H1 (cell line): ENCODE data around the gene CCNI. TPM values are rescaled to one million over a fixed set of nuclear protein-coding genes. Genes with fewer than 3 reads are reported as not detected.

ENCODE experiments used
- CTCF ChIA-PET: fragments of 300-600 bp; sonication (Branson Sonifier 250); formaldehyde crosslinking; loops from one replicate; lab custom pipeline; 2021; ENCODE audit not compliant: partially characterized antibody; lab: Charles Lee
- POLR2A ChIA-PET: fragments of 300-600 bp; sonication (Branson Sonifier 250); formaldehyde crosslinking; loops from one replicate; lab custom pipeline; 2021; ENCODE audit warnings: inconsistent platforms; ENCODE audit not compliant: partially characterized antibody; lab: Charles Lee
- DNase-seq, 2 experiments: peaks; one replicate each; pipeline versions ENCODE4 v3.0.0 to v3.0.0-alpha.2; 2010 to 2022; ENCODE audit warnings: low spot score in 2 of 2, low read depth in 1 of 2, mixed read lengths in 1 of 2
- FAIRE-seq: peaks from 2 replicates; lab custom pipeline; 2011; peaks lifted over from hg19 to GRCh38; lab: Jason Lieb, UNC
- H2AFZ ChIP-seq: 2 replicates; pipeline ENCODE4 v1.8.1; 2012; ENCODE audit warnings: low read length, inconsistent platforms
- H2AK5ac ChIP-seq: 2 replicates; pipeline ENCODE4 v1.6.1; 2013; ENCODE audit warnings: low read depth, low read length
- H2BK120ac ChIP-seq: replicated peaks from 2 replicates; pipeline ENCODE3; 2013; ENCODE audit warnings: low read depth, low read length, inconsistent platforms
- H2BK12ac ChIP-seq: 2 replicates; pipeline ENCODE4 v1.6.1; 2013; ENCODE audit warnings: low read depth, low read length
- H2BK15ac ChIP-seq: 2 replicates; pipeline ENCODE4 v1.6.1; 2013; ENCODE audit warnings: low read length
- H2BK20ac ChIP-seq: 2 replicates; pipeline ENCODE4 v1.6.1; 2013; ENCODE audit warnings: low read length
- H2BK5ac ChIP-seq: 2 replicates; pipeline ENCODE4 v1.6.1; 2013; ENCODE audit warnings: low read depth, low read length
- H3K14ac ChIP-seq: 2 replicates; pipeline ENCODE4 v1.6.1; 2013; ENCODE audit warnings: inconsistent platforms; ENCODE audit not compliant: insufficient read length
- H3K18ac ChIP-seq: 2 replicates; pipeline ENCODE4 v1.6.1; 2013; ENCODE audit warnings: low read length; ENCODE audit errors: extremely low read depth
- H3K23ac ChIP-seq: 2 replicates; pipeline ENCODE4 v1.6.1; 2013; ENCODE audit warnings: inconsistent platforms; ENCODE audit not compliant: insufficient read length
- H3K23me2 ChIP-seq: 2 replicates; pipeline ENCODE4 v1.6.1; 2013; ENCODE audit warnings: low read depth, low read length
- H3K27ac ChIP-seq: 2 replicates; pipeline ENCODE4 v1.6.1; 2011; ENCODE audit warnings: low read depth, low read length, inconsistent platforms
- H3K27me3 ChIP-seq, 4 experiments: replicated peaks in 1 of 4; 1 replicate in 1 of 4; 2 replicates in 3 of 4; pipeline versions ENCODE4 v1.6.1 to v1.8.1; 2011 to 2013; ENCODE audit warnings: low read length in 3 of 4, mild to moderate bottlenecking in 3 of 4, inconsistent platforms in 2 of 4, mixed read lengths in 2 of 4, moderate library complexity in 1 of 4; ENCODE audit not compliant: control insufficient read depth in 3 of 4, insufficient read depth in 3 of 4; ENCODE audit errors: extremely low read depth in 1 of 4
- H3K36me3 ChIP-seq, 4 experiments: 2 replicates each; pipeline versions ENCODE4 v1.6.1 to v1.8.1; 2011 to 2013; ENCODE audit warnings: mild to moderate bottlenecking in 4 of 4, low read length in 3 of 4, moderate library complexity in 2 of 4, control low read depth in 1 of 4, inconsistent platforms in 1 of 4; ENCODE audit not compliant: insufficient read depth in 4 of 4, control insufficient read depth in 2 of 4
- H3K4ac ChIP-seq: replicated peaks from 2 replicates; pipeline ENCODE3; 2013; ENCODE audit warnings: low read length, low read depth, mixed read lengths, inconsistent platforms; ENCODE audit not compliant: insufficient read length
- H3K4me1 ChIP-seq, 4 experiments: replicated peaks in 1 of 4; 1 replicate in 1 of 4; 2 replicates in 3 of 4; pipeline versions ENCODE4 v1.6.1 to v1.8.1; 2011 to 2013; ENCODE audit warnings: low read length in 3 of 4, inconsistent platforms in 2 of 4, mixed read lengths in 1 of 4; ENCODE audit not compliant: insufficient read depth in 4 of 4, control insufficient read depth in 3 of 4
- H3K4me2 ChIP-seq, 2 experiments: 2 replicates each; pipeline versions ENCODE4 v1.6.1 to v1.8.1; 2011 to 2013; ENCODE audit warnings: low read depth in 2 of 2, low read length in 2 of 2, control low read depth in 1 of 2, inconsistent platforms in 1 of 2, mild to moderate bottlenecking in 1 of 2; ENCODE audit not compliant: insufficient read depth in 1 of 2
- H3K4me3 ChIP-seq, 4 experiments: fragments of 200-600, 300-600 bp in 1 of 4; sonication (generic), shearing (Covaris generic), sonication (Bioruptor Twin) in 1 of 4; 2 replicates each; pipeline versions ENCODE4 v1.5.1 to v1.8.1; 2011 to 2016; ENCODE audit warnings: low read length in 4 of 4, low read depth in 3 of 4, control low read depth in 2 of 4, inconsistent platforms in 2 of 4, mild to moderate bottlenecking in 2 of 4, mixed read lengths in 1 of 4, moderate library complexity in 1 of 4; ENCODE audit not compliant: insufficient read depth in 2 of 4; ENCODE audit errors: extremely low read depth in 1 of 4
- H3K56ac ChIP-seq: replicated peaks from 2 replicates; pipeline ENCODE3; 2013; ENCODE audit warnings: low read depth, mild to moderate bottlenecking, mixed read lengths, low read length, inconsistent platforms; ENCODE audit not compliant: insufficient read length
- H3K79me1 ChIP-seq: 2 replicates; pipeline ENCODE4 v1.6.1; 2013; ENCODE audit warnings: low read depth, low read length, control low read depth
- H3K79me2 ChIP-seq, 2 experiments: 2 replicates each; pipeline versions ENCODE4 v1.6.1 to v1.8.1; 2012 to 2013; ENCODE audit warnings: low read length in 2 of 2, mild to moderate bottlenecking in 2 of 2, inconsistent platforms in 1 of 2; ENCODE audit not compliant: insufficient read depth in 2 of 2, control insufficient read depth in 1 of 2
- H3K9ac ChIP-seq, 4 experiments: replicated peaks in 1 of 4; 1 replicate in 1 of 4; 2 replicates in 3 of 4; pipeline versions ENCODE4 v1.6.1 to v1.8.1; 2011 to 2013; ENCODE audit warnings: low read depth in 3 of 4, low read length in 3 of 4, control low read depth in 2 of 4, mild to moderate bottlenecking in 2 of 4, moderate library complexity in 2 of 4, inconsistent platforms in 1 of 4; ENCODE audit errors: extremely low read depth in 1 of 4
- H3K9me3 ChIP-seq, 2 experiments: 2 replicates each; pipeline versions ENCODE4 v1.6.1 to v1.8.1; 2012 to 2013; ENCODE audit warnings: mild to moderate bottlenecking in 2 of 2, moderate library complexity in 2 of 2, control low read depth in 1 of 2, inconsistent platforms in 1 of 2, low read depth in 1 of 2, low read length in 1 of 2, mixed read lengths in 1 of 2; ENCODE audit not compliant: insufficient read depth in 2 of 2
- H4K20me1 ChIP-seq, 2 experiments: replicated peaks in 1 of 2; 2 replicates each; pipeline versions ENCODE3 to v1.8.1; 2011 to 2013; ENCODE audit warnings: inconsistent platforms in 2 of 2, low read length in 2 of 2, mild to moderate bottlenecking in 1 of 2; ENCODE audit not compliant: insufficient read depth in 2 of 2, control insufficient read depth in 1 of 2
- H4K5ac ChIP-seq: 2 replicates; pipeline ENCODE4 v1.6.1; 2013; ENCODE audit warnings: low read length, low read depth, mixed read lengths, inconsistent platforms; ENCODE audit not compliant: insufficient read length
- H4K8ac ChIP-seq: 2 replicates; pipeline ENCODE4 v1.8.0; 2013; ENCODE audit warnings: mild to moderate bottlenecking, moderate library complexity, low read length, inconsistent platforms; ENCODE audit not compliant: insufficient read depth; ENCODE audit errors: extremely low read depth
- H4K91ac ChIP-seq: replicated peaks from 2 replicates; pipeline ENCODE3; 2013; ENCODE audit warnings: low read length, mixed read lengths, inconsistent platforms; ENCODE audit not compliant: insufficient read length
- BACH1 ChIP-seq: IDR thresholded peaks from 2 replicates; pipeline ENCODE4 v1.6.1; 2012; ENCODE audit warnings: low read length, improper control_type of control experiment
- CTCF ChIP-seq, 3 experiments: IDR thresholded peaks; 1 replicate in 2 of 3; 2 replicates in 1 of 3; pipeline versions ENCODE4 v1.5.1 to v1.6.1; 2011; ENCODE audit warnings: low read length in 3 of 3, mild to moderate bottlenecking in 3 of 3, inconsistent platforms in 2 of 3, low read depth in 1 of 3, moderate library complexity in 1 of 3; ENCODE audit not compliant: insufficient read depth in 1 of 3; ENCODE audit errors: control extremely low read depth in 1 of 3
- E2F6 ChIP-seq: IDR thresholded peaks from 2 replicates; pipeline ENCODE4 v1.6.1; 2012; ENCODE audit warnings: inconsistent platforms
- MAFK ChIP-seq: IDR thresholded peaks from 2 replicates; pipeline ENCODE4 v1.6.1; 2012; ENCODE audit warnings: low read depth, mild to moderate bottlenecking, improper control_type of control experiment, low read length
- RAD21 ChIP-seq, 2 experiments: IDR thresholded peaks in 1 of 2; conservative IDR thresholded peaks in 1 of 2; 2 replicates each; pipeline ENCODE4 v1.6.1; 2011; ENCODE audit warnings: low read depth in 2 of 2, low read length in 2 of 2, improper control_type of control experiment in 1 of 2, inconsistent platforms in 1 of 2, mild to moderate bottlenecking in 1 of 2, moderate library complexity in 1 of 2
- RXRA ChIP-seq: IDR thresholded peaks from 2 replicates; pipeline ENCODE4 v1.6.1; 2011; ENCODE audit warnings: low read depth, mild to moderate bottlenecking, low read length, moderate library complexity; ENCODE audit not compliant: insufficient read depth
- SP2 ChIP-seq: IDR thresholded peaks from 2 replicates; pipeline ENCODE4 v1.6.1; 2012; ENCODE audit warnings: mild to moderate bottlenecking, low read length, inconsistent platforms
- TAF7 ChIP-seq: optimal IDR thresholded peaks from 2 replicates; pipeline ENCODE3; 2011; ENCODE audit warnings: low read depth, mild to moderate bottlenecking, inconsistent platforms, low read length, moderate library complexity, borderline replicate concordance
- TBP ChIP-seq: IDR thresholded peaks from 2 replicates; pipeline ENCODE4 v1.6.1; 2011; ENCODE audit warnings: low read depth, low read length, improper control_type of control experiment
- TEAD4 ChIP-seq: IDR thresholded peaks from 2 replicates; pipeline ENCODE4 v1.6.1; 2012; ENCODE audit warnings: low read depth, low read length, inconsistent platforms, mixed read lengths
- WGBS, 2 experiments: shearing (Covaris generic) in 1 of 2; methylation state at CpG; one replicate each; pipeline versions ENCODE4 v1.1.6 to v1.1.7; 2013 to 2015; ENCODE audit warnings: low lambda C conversion rate in 2 of 2, mixed read lengths in 2 of 2, inconsistent platforms in 1 of 2, low coverage in 1 of 2, missing lambda C conversion rate in 1 of 2; ENCODE audit not compliant: insufficient replicate concordance in 2 of 2, insufficient coverage in 1 of 2, insufficient read length in 1 of 2; ENCODE audit errors: extremely low coverage in 1 of 2, missing lambda C conversion rate in 1 of 2; 5-methylcytosine and 5-hydroxymethylcytosine counted together
- polyA plus RNA-seq, 7 experiments: library from polyadenylated mRNA; depleted of rRNA in 3 of 7; stranded (reverse) in 5 of 7; unstranded in 2 of 7; fragments of >200 nt in 5 of 7; fragments of 200-250 nt in 2 of 7; gene quantifications; 1 replicate in 5 of 7; 2 replicates in 1 of 7; 4 replicates in 1 of 7; pipeline versions ENCODE4 v1.2.1 to v1.2.3, GENCODE V29; 2011 to 2013; ENCODE audit warnings: missing spikeins in 2 of 7, mixed read lengths in 2 of 7
- total RNA-seq: library from RNA; stranded (reverse); fragmentation: NEBNext Ultra II Directional; extraction: Animal tissue kit (Norgen Biotek cat#: 25700); gene quantifications from 2 replicates; pipeline ENCODE4 v1.2.1, GENCODE V29; 2021

The CCNI gene
- total and polyA plus RNA-seq, 2 of the 8 experiments (the other 6 are each of a cell fraction or from before 2014, with no cell fraction given) = 97.8 to 234 TPM

DNA sequence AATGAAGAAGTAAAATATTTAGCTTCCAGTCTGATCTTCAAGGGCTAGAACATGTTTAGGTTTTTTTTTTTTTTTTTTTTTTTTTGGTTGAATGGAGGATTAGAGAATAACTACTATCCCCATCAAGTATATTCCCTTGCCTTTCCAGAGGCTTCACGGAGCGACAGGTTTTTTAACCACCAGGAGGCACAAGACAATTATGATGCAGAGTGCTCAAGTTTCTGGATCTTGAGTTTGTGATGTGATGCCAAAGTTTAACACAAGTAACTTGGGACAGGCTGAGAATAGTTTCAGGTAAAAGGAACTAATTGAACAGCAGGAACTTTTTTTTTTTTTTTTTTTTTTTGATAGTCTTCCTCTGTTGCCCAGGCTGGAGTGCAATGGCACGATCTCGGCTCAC is 30.3 kb downstream of the CCNI start:
- H2BK12ac ChIP-seq = no peak overlapping the region
- CTCF ChIA-PET = interaction anchor here (0.6 to 13.6 kb wide), 54 partner anchors 10 to 1052 kb away, joined by 3 to 258 read pairs (median 3); no protein-coding TSS in a partner anchor
- DNase-seq = no peak
- no peak overlapping the region for H3K56ac ChIP-seq
- H2BK5ac ChIP-seq = no peak overlapping the region
- H3K18ac ChIP-seq = no peak overlapping the region
- no peak overlapping the region for H2BK15ac ChIP-seq
- H3K4me2 ChIP-seq = no peak overlapping the region
- 79% methylated on average over 4 of the region's 4 CpGs; no CpG with 5 or more reads in 1 of the 2 experiments for WGBS, 2 experiments
- H3K4ac ChIP-seq = no peak overlapping the region
- peaks cover 1 to 2% of the 10 kb centered on the region in 2 experiments for H4K20me1 ChIP-seq
- no peak for FAIRE-seq
- H3K36me3 ChIP-seq = peaks cover 3 to 30% (median 12%) of the 10 kb centered on the region in 4 experiments; a peak in 6 of 8 replicates
- H2BK120ac ChIP-seq = no peak overlapping the region
- TF ChIP-seq SP2 (no peak), MAFK (no peak), RXRA (no peak), CTCF (IDR thresholded peaks at IDR 0.05; ENCODE audit: control extremely low read depth in 1 of 3, insufficient read depth in 1 of 3, low read depth in 1 of 3, low read length in 3 of 3) (peak in 2 of 3 experiments; percentile 32 to 51; a peak in 2 of 4 replicates), RAD21 (IDR thresholded peaks at IDR 0.05 in 1 of 2, conservative IDR thresholded peaks at IDR 0.05 in 1 of 2; ENCODE audit: low read depth in 2 of 2, low read length in 2 of 2) (peak; percentile 29 to 41), TAF7 (no peak), BACH1 (no peak), TEAD4 (no peak), TBP (no peak), E2F6 (no peak)
- peaks cover 0 to 3% (median 0%) of the 10 kb centered on the region in 4 experiments; a peak in 2 of 7 replicates for H3K4me1 ChIP-seq
- H2AK5ac ChIP-seq = no peak overlapping the region
- H2BK20ac ChIP-seq = no peak overlapping the region
- H2AFZ ChIP-seq = no peak overlapping the region
- H3K79me2 ChIP-seq = no peaks in the 10 kb centered on the region
- no peak overlapping the region for H4K5ac ChIP-seq
- H3K23ac ChIP-seq = no peak overlapping the region
- no peaks in the 10 kb centered on the region for H3K79me1 ChIP-seq
- no peaks in the 10 kb centered on the region for H3K23me2 ChIP-seq
- POLR2A ChIA-PET = interaction anchor here (0.9 to 1.6 kb wide), 4 partner anchors 54 to 157 kb away, joined by 3 to 4 read pairs (median 3); no protein-coding TSS in a partner anchor
- H4K8ac ChIP-seq = no peak overlapping the region
- no peak overlapping the region for H3K27ac ChIP-seq
- H4K91ac ChIP-seq = no peak overlapping the region
- no peak overlapping the region for H3K14ac ChIP-seq
- H3K9ac ChIP-seq = no peak overlapping the region
- H3K27me3 ChIP-seq = no peaks in the 10 kb centered on the region
- H3K9me3 ChIP-seq = no peaks in the 10 kb centered on the region
- H3K4me3 ChIP-seq = no peak overlapping the region
